ENCODE results near the gene PEX1.

DNA sequence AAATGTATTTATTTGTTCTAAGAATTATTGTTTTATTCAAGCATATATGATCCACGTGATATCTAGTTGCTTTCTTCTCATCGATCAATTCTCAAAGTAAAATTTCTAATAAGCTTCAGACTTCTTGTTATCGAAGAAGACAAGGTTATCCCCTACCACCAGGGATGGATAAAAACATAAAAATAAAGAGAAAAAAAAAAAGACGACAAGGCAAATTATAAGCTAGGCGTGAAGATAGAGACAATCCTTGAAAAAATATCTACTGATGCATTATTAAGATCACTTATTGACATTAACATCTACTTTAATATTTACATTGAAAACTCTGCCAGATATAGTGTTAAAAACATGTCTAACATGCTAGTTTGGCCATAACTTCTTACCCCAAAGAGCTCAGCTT, 19.4 kb downstream of the PEX1 start:
- TF ChIP-seq, protein P1, sequence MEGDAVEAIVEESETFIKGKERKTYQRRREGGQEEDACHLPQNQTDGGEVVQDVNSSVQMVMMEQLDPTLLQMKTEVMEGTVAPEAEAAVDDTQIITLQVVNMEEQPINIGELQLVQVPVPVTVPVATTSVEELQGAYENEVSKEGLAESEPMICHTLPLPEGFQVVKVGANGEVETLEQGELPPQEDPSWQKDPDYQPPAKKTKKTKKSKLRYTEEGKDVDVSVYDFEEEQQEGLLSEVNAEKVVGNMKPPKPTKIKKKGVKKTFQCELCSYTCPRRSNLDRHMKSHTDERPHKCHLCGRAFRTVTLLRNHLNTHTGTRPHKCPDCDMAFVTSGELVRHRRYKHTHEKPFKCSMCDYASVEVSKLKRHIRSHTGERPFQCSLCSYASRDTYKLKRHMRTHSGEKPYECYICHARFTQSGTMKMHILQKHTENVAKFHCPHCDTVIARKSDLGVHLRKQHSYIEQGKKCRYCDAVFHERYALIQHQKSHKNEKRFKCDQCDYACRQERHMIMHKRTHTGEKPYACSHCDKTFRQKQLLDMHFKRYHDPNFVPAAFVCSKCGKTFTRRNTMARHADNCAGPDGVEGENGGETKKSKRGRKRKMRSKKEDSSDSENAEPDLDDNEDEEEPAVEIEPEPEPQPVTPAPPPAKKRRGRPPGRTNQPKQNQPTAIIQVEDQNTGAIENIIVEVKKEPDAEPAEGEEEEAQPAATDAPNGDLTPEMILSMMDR (IDR thresholded peaks at IDR 0.05), result no peak
- no peak for TF ChIP-seq POLR2A (IDR thresholded peaks at IDR 0.05; ENCODE audit: low read length)
- TF ChIP-seq ZFP36 (IDR thresholded peaks at IDR 0.05; ENCODE audit: borderline replicate concordance, partially characterized antibody), result no peak
- no peak for TF ChIP-seq SREBF2 (IDR thresholded peaks at IDR 0.05)
- no peak for TF ChIP-seq RAD21 (conservative IDR thresholded peaks at IDR 0.05 in 1 of 2, IDR thresholded peaks at IDR 0.05 in 1 of 2)

All from A549 (cell line).